GM18951 (cell line): ENCODE measurements around the gene ZNF837.

ENCODE experiments used
- POLR2A ChIP-seq: IDR thresholded peaks from 4 replicates; pipeline ENCODE4 v1.6.1; 2011; ENCODE audit warnings: mild to moderate bottlenecking; ENCODE audit not compliant: insufficient read length, insufficient read depth; ENCODE audit errors: extremely low read depth
- in situ Hi-C: fragments of 300-500 bp; cut with MboI; formaldehyde crosslinking; loops from one replicate; pipeline ENCODE4 v1.12.0; 2022; ENCODE audit warnings: low sequenced_read_pairs, mixed read lengths, inconsistent platforms; ENCODE audit not compliant: unreplicated experiment

Gene ZNF837

DNA sequence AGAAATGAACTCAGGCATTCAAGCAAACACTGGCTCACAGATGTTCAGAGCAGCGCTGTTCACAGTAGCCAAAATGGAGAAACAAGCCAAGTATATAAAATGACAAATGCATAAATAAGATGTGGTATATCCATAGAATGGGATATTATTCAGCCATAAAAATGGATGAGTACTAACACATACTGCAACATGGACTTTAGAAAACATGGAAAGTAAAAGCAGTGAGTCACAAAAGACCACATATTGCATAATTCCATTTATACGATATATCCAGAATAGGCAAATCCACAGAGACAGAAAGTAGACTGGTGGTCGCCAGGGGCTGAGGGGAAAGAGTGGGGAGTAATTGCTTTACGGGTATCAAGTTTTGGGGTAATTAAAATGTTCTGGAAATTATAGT lies 6.6 kb downstream of the ZNF837 start:
- in situ Hi-C loops, result no loop called here
- no peak for TF ChIP-seq POLR2A

DNA sequence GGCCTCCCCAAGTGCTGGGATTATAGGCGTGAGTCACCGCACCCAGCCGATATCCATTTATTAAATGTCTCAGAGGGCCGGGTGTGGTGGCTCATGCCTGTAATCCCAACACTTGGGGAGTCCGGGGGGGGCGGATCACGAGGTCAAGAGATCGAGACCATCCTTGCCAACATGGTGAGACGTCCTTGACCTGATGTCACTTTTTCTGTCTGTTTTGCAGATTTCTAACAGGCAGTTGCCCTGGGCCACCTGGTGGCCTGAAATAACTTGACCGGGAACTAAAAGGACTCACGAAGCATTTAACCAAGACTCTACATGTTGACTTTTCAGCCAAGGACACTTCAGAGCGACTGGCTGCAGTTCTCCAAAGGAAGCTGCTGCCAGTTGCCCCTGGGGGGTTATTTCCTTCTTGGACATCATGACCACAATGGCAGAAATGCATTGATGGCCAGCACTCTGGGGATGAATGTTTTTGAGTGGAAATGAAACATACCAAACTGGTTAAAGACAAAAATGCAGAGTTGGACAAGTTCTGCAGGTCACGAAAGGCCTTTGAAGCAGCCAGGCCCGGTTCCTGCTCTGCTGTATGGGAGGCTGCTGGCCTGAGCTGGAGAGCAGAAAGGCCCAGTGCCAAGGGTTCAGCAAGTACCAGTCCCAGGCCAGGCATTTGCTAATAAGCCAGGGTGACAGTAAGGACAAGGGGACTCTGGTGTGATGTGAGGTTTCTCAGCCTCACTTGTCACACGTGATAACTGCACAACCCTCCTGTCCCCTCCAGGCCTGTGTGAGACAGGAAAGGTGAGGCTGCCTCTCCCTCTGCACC lies 8.3 kb downstream of the ZNF837 start:
- no peak for TF ChIP-seq POLR2A
- in situ Hi-C loops, result no loop called here

DNA sequence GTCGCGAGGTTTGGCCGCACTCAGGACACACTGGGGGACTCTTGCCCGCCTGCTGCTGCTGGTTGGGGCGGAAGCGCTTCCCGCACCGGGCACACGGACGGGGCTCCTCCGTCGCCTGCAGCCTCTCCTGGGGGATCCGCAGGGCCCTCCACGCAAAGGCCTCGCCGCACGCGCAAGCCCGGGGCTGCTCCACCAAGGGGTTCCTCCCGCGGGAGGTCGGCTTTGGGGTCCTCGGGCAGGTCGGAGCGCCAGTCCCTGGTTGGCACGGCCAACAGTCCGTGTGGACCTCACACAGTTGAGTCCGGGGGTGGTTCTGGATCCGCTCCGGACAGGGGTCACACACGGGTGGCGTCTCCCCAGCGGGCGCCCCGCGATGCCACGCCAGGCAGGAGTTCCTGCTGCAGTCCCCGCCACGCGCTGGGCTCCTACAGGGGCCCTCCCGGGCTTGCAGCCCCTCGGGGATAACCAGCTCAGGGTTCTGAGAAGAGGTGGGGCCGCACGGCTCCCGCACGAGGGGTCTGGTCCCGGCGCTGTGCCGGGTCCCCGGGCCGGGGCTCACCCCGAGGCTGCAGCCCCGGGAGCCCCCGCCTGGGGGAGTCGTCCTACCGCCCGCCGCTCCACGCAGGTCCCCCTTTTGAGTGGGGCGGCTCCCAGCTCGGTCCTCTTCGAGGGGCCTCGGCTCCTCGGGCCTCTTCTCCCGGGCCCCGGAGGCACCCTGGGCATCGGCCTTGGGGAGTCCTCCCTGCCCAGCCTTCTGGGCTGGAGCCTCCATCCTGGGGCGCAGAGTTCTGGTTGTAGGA lies 12.1 kb downstream of the ZNF837 start:
- TF ChIP-seq POLR2A, result no peak
- in situ Hi-C loops, result no loop called here

DNA sequence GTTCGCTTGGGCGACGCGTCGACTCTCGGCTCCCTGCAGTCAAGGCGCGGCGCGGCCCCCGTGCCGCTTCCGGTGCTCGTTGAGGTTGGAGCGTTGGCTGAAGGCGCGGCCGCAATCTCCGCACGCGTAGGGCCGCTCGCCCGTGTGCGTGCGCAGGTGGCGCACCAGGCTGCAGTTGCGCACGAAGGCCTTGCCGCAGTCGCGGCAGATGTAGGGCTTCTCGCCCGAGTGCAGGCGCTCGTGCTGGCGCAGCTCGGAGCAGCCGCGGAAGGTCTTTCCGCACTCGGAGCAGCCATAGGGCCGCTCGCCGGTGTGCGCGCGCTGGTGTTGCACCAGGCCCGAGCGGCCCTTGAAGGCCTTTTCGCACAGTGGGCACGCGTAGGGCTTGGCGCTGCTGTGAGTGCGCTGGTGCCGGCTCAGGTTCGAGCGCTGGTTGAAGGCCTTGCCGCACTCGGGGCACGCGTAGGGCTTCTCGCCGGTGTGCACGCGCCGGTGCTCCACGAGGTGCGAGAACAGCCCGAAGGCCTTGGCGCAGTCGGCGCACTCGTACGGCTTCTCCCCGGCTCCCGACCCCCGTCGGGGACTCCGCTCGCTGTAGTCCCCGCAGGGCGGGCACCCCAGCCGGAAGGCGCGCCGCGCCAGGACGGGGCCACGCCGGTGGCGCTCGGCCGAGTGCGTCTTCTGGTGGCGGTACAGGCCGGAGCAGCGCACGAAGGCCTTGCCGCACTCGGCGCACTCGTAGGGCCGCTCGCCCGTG lies 13.0 kb downstream of the ZNF837 start:
- in situ Hi-C loops, result no loop called here
- no peak for TF ChIP-seq POLR2A

DNA sequence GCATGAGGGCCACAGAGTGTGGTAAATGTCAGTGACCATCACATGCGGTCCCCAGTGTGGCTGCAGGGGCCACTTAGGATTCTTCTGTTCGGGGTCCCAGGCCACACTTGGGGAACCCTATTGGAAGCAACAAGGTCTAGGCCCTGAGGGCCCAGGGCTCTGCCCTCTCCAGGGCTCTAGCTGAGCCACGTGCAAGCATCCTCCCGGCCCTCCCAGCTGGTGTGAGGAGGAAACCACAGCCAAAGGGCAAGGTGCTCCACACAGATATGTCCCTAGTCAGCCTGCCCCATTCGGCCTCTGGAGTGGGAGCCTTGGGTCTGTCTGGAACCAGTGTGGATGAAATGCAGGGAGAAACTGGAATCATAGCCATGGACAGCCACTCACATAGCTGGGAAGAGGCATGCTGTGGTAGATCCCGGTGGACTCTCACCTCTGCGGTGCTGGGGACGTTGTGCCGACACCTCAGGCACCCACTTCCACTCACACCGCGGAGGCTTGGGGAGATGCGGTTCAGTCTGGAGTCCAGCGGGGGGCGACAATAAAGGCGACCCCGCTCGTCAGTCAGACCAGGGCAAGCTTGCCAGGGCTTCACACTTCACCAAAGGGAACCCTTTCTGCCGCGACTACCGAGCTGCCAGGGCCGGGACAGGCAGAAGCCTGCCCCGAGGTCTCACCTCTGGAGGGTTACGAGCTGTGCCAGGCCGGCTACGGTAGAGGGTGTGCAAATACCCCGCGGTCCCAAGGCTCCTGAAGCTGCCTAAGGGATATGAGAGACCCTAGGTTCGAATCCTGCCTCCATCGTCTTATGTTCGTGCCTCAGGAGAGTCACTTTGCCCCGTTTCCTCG lies 14.0 kb downstream of the ZNF837 start:
- TF ChIP-seq POLR2A, result no peak
- in situ Hi-C loops, result no loop called here

DNA sequence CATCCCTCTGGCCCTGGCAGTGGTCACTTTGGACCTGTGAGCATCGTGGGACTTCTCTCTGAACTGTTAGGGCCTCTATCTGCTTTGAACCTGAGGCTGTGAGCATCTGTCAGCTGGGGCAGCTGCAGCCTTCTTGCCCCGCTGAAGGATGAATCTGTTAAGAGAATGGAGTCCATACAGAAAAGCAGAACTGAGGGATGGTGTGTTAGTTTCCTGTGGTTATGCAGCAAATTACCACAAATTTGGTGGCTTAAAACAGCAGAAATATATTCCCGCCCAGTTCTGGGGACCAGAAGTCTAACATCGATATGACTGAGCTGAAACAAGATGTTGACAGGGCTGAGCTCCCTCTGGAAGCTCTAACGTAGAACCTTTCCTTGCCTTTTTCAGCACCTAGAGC lies 16.7 kb downstream of the ZNF837 start:
- TF ChIP-seq POLR2A, result no peak
- in situ Hi-C loops, result no loop called here

DNA sequence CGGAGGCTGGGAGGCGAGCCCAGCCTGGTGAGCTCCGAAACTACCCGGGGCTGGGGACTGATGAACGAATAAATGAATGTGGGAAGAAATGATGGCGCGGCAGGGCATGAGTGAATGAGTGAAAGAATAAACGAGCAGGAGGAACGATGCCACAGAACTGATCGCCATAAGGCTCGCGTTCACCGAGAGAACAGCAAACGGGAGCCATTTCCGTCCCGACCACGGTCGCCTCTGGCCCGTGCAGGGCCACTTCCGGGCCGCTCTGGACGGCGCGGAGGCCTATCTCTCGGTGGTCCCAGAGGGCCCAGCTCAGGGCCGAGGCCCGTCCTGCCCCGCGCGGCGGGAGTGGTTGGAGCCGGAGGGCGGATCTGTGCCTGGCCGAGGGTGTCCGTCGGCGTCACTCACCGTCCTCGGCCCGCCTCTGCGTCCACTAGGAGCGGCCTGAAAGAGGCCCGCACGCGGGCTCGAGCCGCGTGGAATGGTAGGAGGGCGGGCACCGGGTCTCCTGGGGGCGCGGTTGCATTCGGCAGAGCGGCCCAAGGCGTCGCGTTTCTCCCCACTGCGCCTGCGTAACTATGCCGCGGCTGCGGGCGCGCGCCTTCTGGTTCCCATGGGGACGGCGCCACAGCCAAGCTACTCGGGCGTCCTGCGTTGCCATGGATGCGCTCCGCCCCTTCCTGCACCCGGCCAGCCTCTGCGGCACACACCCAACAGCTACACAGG lies 18.4 kb downstream of the ZNF837 start, which contains the start of gene ZNF497:
ZNF497 (minus strand) TSS at position 480 of the 723 bp plus-strand sequence. CDS start 5,116 bp downstream, outside the sequence.
- TF ChIP-seq POLR2A, result peak; percentile 84
- in situ Hi-C loops, result no loop called here

DNA sequence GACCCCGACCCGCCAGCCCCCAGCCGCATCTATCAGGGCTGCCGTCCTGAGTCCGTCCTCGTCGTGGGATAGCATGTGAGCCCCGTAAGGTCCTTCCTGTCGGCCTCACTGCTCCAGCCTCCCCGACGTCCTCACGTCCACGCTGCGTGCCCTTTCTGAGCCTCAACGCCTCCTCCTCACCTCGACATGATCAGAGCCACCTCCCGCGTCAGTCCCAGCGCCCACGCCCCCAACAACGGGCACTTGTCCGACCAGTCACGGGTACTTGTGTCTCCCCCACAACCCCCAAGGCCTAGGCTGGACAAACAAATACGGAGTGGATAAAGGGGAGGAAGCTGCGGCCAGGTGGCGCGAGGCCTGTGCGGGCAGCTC lies 18.9 kb downstream of the ZNF837 start:
- in situ Hi-C loops, result no loop called here
- no peak for TF ChIP-seq POLR2A

DNA sequence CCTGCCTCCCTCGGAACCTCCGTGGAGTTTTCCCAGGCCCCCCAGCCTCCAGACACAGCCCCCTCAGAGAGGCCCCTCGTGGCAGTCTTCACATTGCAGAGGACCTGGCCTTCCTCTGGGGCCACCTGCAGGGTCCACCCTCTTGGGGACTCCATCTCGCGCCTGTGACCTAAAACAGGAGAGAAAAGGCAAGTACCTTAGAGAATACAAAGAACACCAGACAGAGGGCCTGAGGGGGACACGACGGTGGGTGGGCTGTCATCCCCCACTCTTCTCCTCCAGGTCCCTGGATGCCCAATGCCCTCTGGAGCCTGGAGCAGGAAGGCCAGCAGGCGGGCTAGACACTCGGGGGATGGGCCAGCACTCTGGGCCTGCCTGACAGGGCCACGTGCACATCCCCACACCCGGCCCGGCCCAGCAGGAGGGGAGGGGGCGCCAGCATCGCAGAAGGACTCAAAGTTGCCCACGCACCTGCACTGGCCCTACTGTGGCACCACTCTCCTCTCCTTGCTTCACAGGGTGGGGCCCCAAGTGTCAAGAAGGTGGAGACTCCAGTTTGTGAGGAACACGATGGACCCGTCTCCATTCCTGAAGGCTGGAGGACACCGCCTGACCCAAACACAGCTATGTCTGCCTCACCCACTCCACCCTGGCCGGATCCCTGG lies 23.2 kb downstream of the ZNF837 start:
- in situ Hi-C loops, result no loop called here
- no peak for TF ChIP-seq POLR2A

DNA sequence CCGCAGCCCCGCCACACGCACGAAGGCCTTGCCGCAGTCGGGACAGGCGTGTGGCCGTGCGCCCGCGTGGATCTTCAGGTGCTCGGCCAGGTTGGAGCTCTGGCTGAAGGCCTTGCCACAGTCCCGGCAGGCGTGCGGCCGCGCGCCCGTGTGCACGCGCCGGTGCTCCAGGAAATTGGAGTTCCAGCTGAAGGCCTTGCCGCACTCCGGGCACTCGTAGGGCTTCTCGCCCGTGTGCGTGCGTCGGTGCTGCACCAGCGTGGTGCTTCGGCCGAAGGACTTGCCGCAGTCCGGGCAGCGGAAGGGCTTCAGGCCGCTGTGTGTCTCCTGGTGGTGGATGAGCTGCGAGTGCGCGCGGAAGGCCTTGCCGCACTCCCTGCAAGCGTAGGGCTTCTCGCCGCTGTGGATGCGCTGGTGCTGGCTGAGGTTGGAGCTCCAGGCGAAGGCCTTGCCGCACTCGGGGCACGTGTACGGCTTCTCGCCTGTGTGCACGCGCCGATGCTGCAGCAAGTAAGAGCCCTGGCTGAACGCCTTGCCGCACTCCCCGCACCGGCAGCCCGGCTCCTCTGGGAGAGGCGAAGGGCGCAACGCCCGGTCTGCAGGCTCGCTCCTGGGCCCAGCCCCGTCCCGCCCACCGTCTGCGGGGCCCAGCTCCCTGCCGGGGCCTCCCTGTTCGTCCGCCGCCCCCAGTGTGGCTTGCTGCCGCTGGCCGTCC lies 23.9 kb downstream of the ZNF837 start:
- in situ Hi-C loops, result no loop called here

More for the DNA sequence above, 23.9 kb downstream of the ZNF837 start:
- TF ChIP-seq POLR2A, result no peak
